GM21717 (cell line): Measurements from ENCODE around the gene PRKRA.
"Not testable (repeated sequence)": the region's sequence is repeated elsewhere in the genome, so short reads cannot be mapped to it uniquely, and the experiment has no call there.

Experiments used
- ATAC-seq: cut with Tn5 transposase; IDR thresholded peaks from one replicate; pipeline ENCODE4 v1.9.1; 2021; ENCODE audit warnings: mild to moderate bottlenecking, moderate library complexity; ENCODE audit not compliant: unreplicated experiment

Gene PRKRA

DNA sequence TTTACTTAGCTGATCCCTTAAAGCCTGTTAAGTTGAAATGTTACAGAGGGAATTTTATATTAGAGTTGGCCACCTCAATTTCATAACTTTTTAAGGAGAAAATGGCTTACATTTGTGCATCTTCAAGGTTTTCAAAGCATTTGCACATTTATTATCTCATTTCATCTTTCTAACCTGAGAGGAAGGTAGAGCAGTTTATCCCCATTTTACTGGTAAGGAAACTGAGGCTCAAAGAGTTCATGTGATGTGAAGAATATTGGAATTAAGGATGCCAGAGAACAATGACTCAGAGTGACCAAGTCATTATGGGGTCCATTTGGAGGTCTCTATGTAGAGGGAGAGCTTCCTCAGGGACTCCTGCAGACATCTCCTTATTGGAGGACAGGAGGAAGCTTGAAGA is 35.0 kb downstream of the PRKRA start:
- ATAC-seq = no peak

DNA sequence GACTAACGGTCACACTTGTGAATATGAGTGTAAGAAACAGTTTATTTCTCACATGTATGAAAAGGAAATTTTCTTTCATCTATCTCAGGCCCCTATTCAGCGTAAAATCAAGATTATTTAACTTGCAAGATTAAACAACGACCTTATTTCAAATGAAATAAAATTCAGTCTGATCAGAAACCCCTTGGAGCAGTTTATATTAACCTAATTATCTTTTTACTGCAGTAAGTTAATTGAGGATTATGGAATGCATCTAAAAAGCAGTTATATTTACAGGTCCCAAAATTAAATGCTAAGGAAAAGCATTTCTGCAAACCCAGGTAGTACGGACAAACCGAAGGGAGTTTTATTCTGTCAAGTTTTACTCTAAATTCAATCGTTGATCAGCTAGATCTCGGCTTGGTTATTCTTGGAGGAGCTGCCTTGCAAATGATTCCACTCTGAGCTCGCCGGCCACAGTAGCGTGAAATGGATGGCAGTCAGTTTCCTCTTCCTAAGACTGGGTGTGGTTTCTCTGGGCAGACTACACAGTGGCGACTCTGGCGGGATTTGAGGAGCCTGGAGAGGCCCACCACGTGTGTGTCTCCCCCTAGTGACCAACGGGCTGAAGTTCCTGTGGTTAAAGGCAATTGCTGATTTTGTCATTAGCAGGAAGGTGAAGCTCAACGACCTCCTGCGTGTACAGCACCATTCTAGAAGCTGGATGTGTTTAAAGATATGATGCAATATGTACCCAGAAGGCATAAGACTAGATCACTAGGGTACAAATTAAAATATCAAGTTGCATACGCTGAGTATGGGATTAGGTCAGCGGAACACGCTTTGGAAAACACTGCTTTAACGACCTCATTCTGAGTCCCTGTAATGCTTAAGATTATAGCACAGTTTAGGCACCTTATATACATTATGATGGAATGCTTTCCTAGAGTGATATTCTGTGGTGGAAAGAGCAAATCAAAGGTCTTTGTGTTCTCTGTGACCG is 36.4 kb downstream of the PRKRA start:
- ATAC-seq = peak; percentile 85

DNA sequence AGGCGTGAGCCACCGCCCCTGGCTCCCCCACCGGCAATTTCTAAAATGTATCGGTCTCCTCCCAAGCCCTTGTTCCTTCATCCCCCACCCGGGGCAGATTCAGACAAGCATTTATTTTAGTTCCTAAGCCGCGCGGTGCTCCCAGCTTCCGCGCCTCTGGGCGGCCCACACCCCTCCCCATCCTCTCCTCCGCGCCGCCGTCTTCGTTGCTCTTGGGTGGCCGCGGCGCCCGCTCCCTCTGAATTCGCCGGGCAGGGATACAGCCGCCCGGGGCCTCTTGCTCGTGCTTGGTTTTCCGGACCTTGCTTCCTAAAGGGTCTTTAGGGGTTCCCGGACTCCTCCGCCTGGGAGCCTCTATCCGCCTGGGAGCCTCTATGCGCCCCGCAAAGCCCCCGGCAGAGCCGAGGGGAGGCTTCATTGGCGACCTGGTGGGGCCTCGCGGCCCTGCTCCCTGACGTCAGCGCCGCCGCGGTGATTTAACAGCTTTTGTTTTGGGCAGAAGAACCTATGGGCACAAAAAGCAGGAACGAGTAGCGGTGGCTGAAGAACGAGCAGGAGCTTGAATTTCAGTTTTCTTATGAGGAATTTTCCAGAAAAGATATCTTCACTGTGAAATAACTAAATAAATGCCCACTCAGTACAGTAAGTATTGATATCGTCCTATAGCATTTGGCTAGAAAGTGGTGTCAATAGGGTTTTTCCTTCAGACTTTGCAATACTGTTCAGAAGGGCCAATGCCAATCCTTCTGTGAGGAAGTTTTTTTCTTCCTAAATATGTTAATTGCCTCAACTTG is 37.3 kb downstream of the PRKRA start:
- peak; percentile 85 for ATAC-seq

DNA sequence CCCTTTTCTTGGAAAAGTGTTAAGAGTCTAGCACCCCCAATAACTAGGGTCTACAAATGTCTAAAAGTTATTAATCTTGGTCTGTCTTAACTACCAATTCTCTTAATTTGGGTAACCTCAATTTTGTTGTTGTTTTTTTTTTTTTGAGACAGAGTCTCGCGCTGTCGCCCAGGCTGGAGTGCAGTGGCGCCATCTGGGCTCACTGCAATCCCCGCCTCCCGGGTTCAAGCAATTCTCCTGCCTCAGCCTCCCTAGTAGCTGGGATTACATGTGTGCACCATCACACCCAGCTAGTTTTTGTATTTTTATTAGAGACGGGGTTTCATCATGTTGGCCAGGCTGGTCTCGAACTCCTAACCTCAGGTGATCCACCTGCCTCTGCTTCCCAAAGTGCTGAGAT is 38.5 kb downstream of the PRKRA start:
- ATAC-seq = not testable (repeated sequence)

DNA sequence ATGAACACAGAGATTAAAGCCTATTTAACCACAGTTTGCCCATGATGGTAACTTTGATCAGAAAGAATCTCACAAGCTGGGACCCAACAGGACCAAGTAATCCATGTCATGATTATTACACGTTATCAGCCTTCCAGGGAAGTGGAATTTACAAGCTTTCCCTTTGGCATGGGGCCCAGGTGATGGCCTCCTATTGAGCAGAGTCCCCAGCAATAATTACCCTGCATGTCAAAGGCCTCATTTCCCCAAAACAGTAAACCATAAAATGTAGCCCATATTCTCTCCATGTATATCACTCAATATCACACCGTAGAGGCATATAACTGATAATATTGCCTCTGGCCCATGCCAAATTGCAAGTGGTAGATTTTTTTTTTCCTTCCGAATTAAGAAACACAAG is 38.9 kb downstream of the PRKRA start:
- no peak for ATAC-seq

GRCh38 chr2:178409261-178409660 is 41.7 kb downstream of the PRKRA start:
- no peak for ATAC-seq

GRCh38 chr2:178404368-178404767 is 46.6 kb downstream of the PRKRA start:
- ATAC-seq = peak; percentile 100

DNA sequence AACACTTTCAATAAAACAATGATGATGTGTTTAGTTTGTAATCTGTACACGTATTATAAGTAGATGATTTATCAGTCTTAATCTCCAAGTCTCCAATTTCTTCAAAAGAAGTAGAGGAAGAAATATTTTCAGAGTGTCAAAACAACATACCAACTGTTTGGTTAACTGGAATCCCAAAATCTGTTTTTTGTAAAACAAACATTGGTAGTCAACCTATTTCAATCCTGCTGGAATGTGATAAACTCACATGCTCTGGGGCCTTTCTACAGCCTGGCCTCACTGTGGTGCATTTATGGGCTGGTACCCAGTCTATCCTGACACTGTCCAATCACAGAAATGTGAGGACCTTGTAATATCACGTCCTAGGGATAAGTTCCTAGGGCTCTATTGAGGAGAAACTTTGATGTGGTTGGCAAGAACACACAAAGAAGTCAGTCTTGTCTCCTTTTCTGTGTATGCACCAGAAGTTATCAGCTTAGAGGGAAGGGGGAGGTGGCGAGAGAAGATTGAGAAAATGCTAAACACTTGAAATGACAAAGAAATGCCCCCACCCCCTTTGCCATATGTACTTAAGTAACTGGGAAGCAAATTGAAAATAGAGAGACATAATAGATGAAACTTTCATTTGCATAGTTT is 47.2 kb downstream of the PRKRA start:
- peak; percentile 53 for ATAC-seq

DNA sequence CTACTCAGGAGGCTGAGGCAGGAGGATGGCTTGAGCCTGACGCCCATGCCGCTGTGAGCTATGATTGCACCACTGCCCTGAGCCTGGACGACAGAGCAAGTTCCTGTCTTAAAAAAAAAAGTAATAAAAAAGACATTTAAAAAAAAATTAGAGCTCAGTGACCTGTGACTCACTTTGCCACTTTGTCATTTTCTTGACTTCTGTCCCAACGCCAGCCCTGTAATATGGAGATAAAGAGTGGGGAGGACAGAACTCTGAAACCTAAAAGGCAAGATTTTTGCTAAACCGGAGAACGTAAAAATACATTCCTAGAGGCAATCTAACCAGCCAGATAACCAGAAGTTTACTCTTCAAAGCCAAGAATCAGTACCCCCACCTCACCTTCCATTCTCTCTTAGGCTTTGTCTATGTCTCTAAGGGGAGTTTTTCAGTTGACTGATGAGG is 49.0 kb downstream of the PRKRA start:
- ATAC-seq = no peak

DNA sequence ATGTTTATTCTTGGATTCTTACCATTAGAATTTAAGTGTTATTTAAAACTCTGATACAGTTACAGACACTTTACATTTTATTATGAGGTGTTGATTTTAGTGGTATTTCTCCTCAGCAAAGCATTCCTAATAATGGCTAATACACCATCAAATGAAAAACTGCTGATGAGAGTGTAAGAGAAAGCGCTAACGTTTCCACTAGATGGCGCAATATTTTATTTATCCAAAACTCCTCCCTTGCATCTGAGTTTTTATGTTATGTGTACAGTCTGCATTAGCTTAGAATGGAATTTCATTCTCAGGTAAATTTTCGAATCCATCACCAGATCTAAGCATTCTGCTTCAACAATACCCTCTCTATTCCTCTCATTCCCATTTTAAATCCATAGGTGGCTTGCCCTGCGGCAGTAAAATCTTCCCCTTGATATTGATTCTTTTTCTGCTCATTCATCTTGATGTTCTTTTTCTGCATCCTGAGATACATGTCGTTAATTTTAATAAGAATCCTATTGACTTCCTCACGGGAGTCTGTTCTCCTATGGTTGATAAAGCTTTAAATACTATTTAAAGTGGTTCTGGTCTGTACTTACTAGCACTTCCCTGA is 53.9 kb downstream of the PRKRA start:
- ATAC-seq = peak; percentile 93

- ATAC-seq = no peak
Measured at GRCh38 chr2:178395941-178396570, 54.9 kb downstream of the PRKRA start.

- ATAC-seq = no peak
Measured at GRCh38 chr2:178395295-178395694, 55.7 kb downstream of the PRKRA start.

- no peak for ATAC-seq
Measured at GRCh38 chr2:178394859-178395258, 56.1 kb downstream of the PRKRA start.

DNA sequence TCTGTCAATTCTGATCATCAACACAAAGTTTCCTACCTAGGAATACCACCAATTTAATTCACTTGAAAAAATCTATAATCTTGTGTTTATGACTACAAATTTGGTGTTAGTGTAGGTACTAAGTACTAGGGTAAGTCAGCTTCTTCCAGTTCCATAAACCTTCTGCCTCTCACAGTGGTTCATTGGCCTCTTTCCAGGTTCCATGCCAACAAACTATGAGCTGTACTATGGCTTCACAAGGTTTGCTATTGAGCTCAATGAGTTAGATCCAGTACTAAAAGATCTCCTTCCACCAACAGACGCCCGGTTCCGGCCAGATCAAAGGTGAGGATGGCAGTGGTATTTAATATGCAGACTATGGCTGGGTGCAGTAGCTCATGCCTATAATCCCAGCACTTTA is 58.8 kb downstream of the PRKRA start:
- ATAC-seq = no peak

DNA sequence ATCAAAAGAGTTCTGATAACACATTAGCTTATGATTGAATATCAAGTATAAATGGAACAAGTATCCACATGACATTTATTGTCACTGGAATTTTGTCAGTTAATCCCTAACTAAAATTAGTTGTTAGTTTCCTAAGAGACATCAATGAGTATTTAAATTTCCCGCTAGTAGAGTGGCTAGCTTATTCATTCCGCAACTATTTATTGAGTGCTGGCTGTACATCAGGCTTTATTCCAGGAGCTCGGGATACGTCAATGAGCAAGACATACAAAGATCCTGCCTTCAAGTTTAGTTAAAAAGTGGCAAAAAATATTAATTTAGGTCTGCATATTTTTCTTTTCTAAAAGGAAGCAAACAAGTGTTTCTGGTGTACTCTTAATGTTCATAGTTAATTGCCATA is 59.3 kb downstream of the PRKRA start:
- ATAC-seq = no peak

DNA sequence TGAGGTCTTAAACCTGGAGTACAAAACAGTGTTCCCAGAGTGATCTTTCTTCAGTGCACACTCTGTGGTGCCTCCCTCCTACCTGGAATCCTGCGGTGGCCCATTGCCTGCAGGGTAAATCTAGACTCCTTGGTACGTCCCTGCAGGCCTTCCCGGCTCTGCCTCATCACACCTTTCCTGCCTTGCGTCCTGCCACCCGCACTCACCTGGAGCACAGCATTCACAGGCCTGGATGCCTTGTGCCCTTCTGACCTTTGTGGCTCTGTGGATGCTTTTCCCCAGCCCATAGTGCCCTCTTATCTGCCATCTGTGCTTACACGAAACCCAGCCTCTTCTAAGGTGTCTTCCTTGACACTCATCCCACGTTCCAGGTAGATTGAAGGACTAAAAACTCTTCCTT is 62.7 kb downstream of the PRKRA start:
- ATAC-seq = no peak

- no peak for ATAC-seq
Measured at GRCh38 chr2:178386986-178387597, 63.9 kb downstream of the PRKRA start.

- no peak for ATAC-seq
Measured at GRCh38 chr2:178385595-178386148, 65.3 kb downstream of the PRKRA start.

DNA sequence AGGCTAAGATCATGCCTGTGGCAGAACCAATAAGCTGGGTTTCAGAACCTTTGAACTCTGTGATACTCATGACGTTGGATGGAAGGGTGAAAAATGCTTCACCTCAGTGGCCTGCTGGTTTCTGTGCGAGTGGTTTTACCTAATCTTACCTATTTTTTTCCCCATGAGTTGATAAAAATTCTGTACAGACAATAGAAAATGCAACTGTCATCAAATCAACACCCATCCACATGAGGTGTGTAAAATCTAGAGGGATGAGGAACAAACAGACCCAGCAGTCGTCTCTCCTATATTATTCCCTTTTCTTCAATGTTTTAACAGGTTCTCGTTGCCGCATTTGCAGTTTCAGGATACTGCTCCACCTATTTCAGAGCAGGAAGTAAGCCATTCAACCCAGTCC is 67.3 kb downstream of the PRKRA start:
- ATAC-seq = no peak
